ENCODE data around the gene PTPRCAP.
A peak's percentile ranks its signal among the peaks of the same experiment; 100 is the strongest.

PTPRCAP gene

GRCh38 chr11:67400942-67401494 is 36.5 kb downstream of the PTPRCAP start:
- Histone ChIP-seq H3K9me3 (ENCODE audit: control insufficient read depth, low read length) (no peaks in the 10 kb centered on the region), H3K27ac (ENCODE audit: insufficient read depth, low read length, poor library complexity, severe bottlenecking) (peak overlapping the region; percentile 77), H3K27me3 (replicated peaks; ENCODE audit: control insufficient read depth, insufficient read depth, low read length, poor library complexity, severe bottlenecking) (no peaks in the 10 kb centered on the region), H3K36me3 (ENCODE audit: control insufficient read depth, insufficient read depth, low read length) (peaks cover 38% of the 10 kb centered on the region), H3K4me3 (ENCODE audit: insufficient read depth, low read depth, low read length, poor library complexity, severe bottlenecking) (peak overlapping the region; percentile 82), H3K4me1 (ENCODE audit: control insufficient read depth, insufficient read depth, low read length, poor library complexity, severe bottlenecking) (peaks cover 79% of the 10 kb centered on the region)
- no peak for DNase-seq

- peak overlapping the region; percentile 82 for H3K4me3 ChIP-seq (ENCODE audit: insufficient read depth, low read depth, low read length, poor library complexity, severe bottlenecking)
- H3K4me1 ChIP-seq (ENCODE audit: control insufficient read depth, insufficient read depth, low read length, poor library complexity, severe bottlenecking): peaks cover 73% of the 10 kb centered on the region
- peaks cover 31% of the 10 kb centered on the region for H3K36me3 ChIP-seq (ENCODE audit: control insufficient read depth, insufficient read depth, low read length)
- DNase-seq: no peak
- H3K27ac ChIP-seq (ENCODE audit: insufficient read depth, low read length, poor library complexity, severe bottlenecking): peak overlapping the region; percentile 77
- H3K9me3 ChIP-seq (ENCODE audit: control insufficient read depth, low read length): no peaks in the 10 kb centered on the region
- no peaks in the 10 kb centered on the region for H3K27me3 ChIP-seq (replicated peaks; ENCODE audit: control insufficient read depth, insufficient read depth, low read length, poor library complexity, severe bottlenecking)
Observed at GRCh38 chr11:67400251-67400941, 37.1 kb downstream of the PTPRCAP start.

- peaks cover 31% of the 10 kb centered on the region for H3K36me3 ChIP-seq (ENCODE audit: control insufficient read depth, insufficient read depth, low read length)
- peaks cover 63% of the 10 kb centered on the region for H3K4me1 ChIP-seq (ENCODE audit: control insufficient read depth, insufficient read depth, low read length, poor library complexity, severe bottlenecking)
- no peak overlapping the region for H3K27ac ChIP-seq (ENCODE audit: insufficient read depth, low read length, poor library complexity, severe bottlenecking)
- no peak for DNase-seq
- no peak overlapping the region for H3K4me3 ChIP-seq (ENCODE audit: insufficient read depth, low read depth, low read length, poor library complexity, severe bottlenecking)
- H3K27me3 ChIP-seq (replicated peaks; ENCODE audit: control insufficient read depth, insufficient read depth, low read length, poor library complexity, severe bottlenecking): no peaks in the 10 kb centered on the region
- H3K9me3 ChIP-seq (ENCODE audit: control insufficient read depth, low read length): no peaks in the 10 kb centered on the region
Observed at GRCh38 chr11:67398661-67399563, 38.6 kb downstream of the PTPRCAP start.

- Histone ChIP-seq H3K36me3 (ENCODE audit: control insufficient read depth, insufficient read depth, low read length) (peaks cover 37% of the 10 kb centered on the region), H3K9me3 (ENCODE audit: control insufficient read depth, low read length) (no peaks in the 10 kb centered on the region), H3K27me3 (replicated peaks; ENCODE audit: control insufficient read depth, insufficient read depth, low read length, poor library complexity, severe bottlenecking) (no peaks in the 10 kb centered on the region), H3K4me1 (ENCODE audit: control insufficient read depth, insufficient read depth, low read length, poor library complexity, severe bottlenecking) (peaks cover 58% of the 10 kb centered on the region), H3K4me3 (ENCODE audit: insufficient read depth, low read depth, low read length, poor library complexity, severe bottlenecking) (no peak overlapping the region), H3K27ac (ENCODE audit: insufficient read depth, low read length, poor library complexity, severe bottlenecking) (peak overlapping the region; percentile 69)
- DNase-seq: no peak
Observed at GRCh38 chr11:67397986-67398660, 39.4 kb downstream of the PTPRCAP start.

- H3K9me3 ChIP-seq (ENCODE audit: control insufficient read depth, low read length): no peaks in the 10 kb centered on the region
- no peak overlapping the region for H3K4me3 ChIP-seq (ENCODE audit: insufficient read depth, low read depth, low read length, poor library complexity, severe bottlenecking)
- H3K27me3 ChIP-seq (replicated peaks; ENCODE audit: control insufficient read depth, insufficient read depth, low read length, poor library complexity, severe bottlenecking): no peaks in the 10 kb centered on the region
- H3K27ac ChIP-seq (ENCODE audit: insufficient read depth, low read length, poor library complexity, severe bottlenecking): peak overlapping the region; percentile 69
- DNase-seq: no peak
- H3K4me1 ChIP-seq (ENCODE audit: control insufficient read depth, insufficient read depth, low read length, poor library complexity, severe bottlenecking): peaks cover 55% of the 10 kb centered on the region
- H3K36me3 ChIP-seq (ENCODE audit: control insufficient read depth, insufficient read depth, low read length): peaks cover 37% of the 10 kb centered on the region
Observed at GRCh38 chr11:67397536-67397935, 39.9 kb downstream of the PTPRCAP start.

- Histone ChIP-seq H3K9me3 (ENCODE audit: control insufficient read depth, low read length) (no peaks in the 10 kb centered on the region), H3K4me1 (ENCODE audit: control insufficient read depth, insufficient read depth, low read length, poor library complexity, severe bottlenecking) (peaks cover 53% of the 10 kb centered on the region), H3K27me3 (replicated peaks; ENCODE audit: control insufficient read depth, insufficient read depth, low read length, poor library complexity, severe bottlenecking) (no peaks in the 10 kb centered on the region), H3K36me3 (ENCODE audit: control insufficient read depth, insufficient read depth, low read length) (peaks cover 37% of the 10 kb centered on the region), H3K27ac (ENCODE audit: insufficient read depth, low read length, poor library complexity, severe bottlenecking) (peak overlapping the region; percentile 69), H3K4me3 (ENCODE audit: insufficient read depth, low read depth, low read length, poor library complexity, severe bottlenecking) (no peak overlapping the region)
- no peak for DNase-seq
Observed at GRCh38 chr11:67396587-67397389, 40.7 kb downstream of the PTPRCAP start.

- Histone ChIP-seq H3K4me3 (ENCODE audit: insufficient read depth, low read depth, low read length, poor library complexity, severe bottlenecking) (no peak overlapping the region), H3K4me1 (ENCODE audit: control insufficient read depth, insufficient read depth, low read length, poor library complexity, severe bottlenecking) (peaks cover 56% of the 10 kb centered on the region), H3K9me3 (ENCODE audit: control insufficient read depth, low read length) (no peaks in the 10 kb centered on the region), H3K36me3 (ENCODE audit: control insufficient read depth, insufficient read depth, low read length) (peaks cover 37% of the 10 kb centered on the region), H3K27ac (ENCODE audit: insufficient read depth, low read length, poor library complexity, severe bottlenecking) (peak overlapping the region; percentile 69), H3K27me3 (replicated peaks; ENCODE audit: control insufficient read depth, insufficient read depth, low read length, poor library complexity, severe bottlenecking) (no peaks in the 10 kb centered on the region)
- no peak for DNase-seq
Observed at GRCh38 chr11:67396259-67396581, 41.3 kb downstream of the PTPRCAP start.

GRCh38 chr11:67395555-67396258 is 41.8 kb downstream of the PTPRCAP start:
- H3K9me3 ChIP-seq (ENCODE audit: control insufficient read depth, low read length): no peaks in the 10 kb centered on the region
- H3K27ac ChIP-seq (ENCODE audit: insufficient read depth, low read length, poor library complexity, severe bottlenecking): no peak overlapping the region
- H3K36me3 ChIP-seq (ENCODE audit: control insufficient read depth, insufficient read depth, low read length): peaks cover 37% of the 10 kb centered on the region
- H3K27me3 ChIP-seq (replicated peaks; ENCODE audit: control insufficient read depth, insufficient read depth, low read length, poor library complexity, severe bottlenecking): no peaks in the 10 kb centered on the region
- H3K4me3 ChIP-seq (ENCODE audit: insufficient read depth, low read depth, low read length, poor library complexity, severe bottlenecking): no peak overlapping the region
- peaks cover 56% of the 10 kb centered on the region for H3K4me1 ChIP-seq (ENCODE audit: control insufficient read depth, insufficient read depth, low read length, poor library complexity, severe bottlenecking)
- DNase-seq: no peak

- peaks cover 30% of the 10 kb centered on the region for H3K36me3 ChIP-seq (ENCODE audit: control insufficient read depth, insufficient read depth, low read length)
- no peak overlapping the region for H3K4me3 ChIP-seq (ENCODE audit: insufficient read depth, low read depth, low read length, poor library complexity, severe bottlenecking)
- H3K27me3 ChIP-seq (replicated peaks; ENCODE audit: control insufficient read depth, insufficient read depth, low read length, poor library complexity, severe bottlenecking): no peaks in the 10 kb centered on the region
- peaks cover 40% of the 10 kb centered on the region for H3K4me1 ChIP-seq (ENCODE audit: control insufficient read depth, insufficient read depth, low read length, poor library complexity, severe bottlenecking)
- H3K27ac ChIP-seq (ENCODE audit: insufficient read depth, low read length, poor library complexity, severe bottlenecking): no peak overlapping the region
- DNase-seq: no peak
- H3K9me3 ChIP-seq (ENCODE audit: control insufficient read depth, low read length): no peaks in the 10 kb centered on the region
Observed at GRCh38 chr11:67393990-67394389, 43.5 kb downstream of the PTPRCAP start.
